Omental fat pad (tissue), 4 donors: ENCODE measurements around the gene NTM. TPM values are rescaled to one million over a fixed set of nuclear protein-coding genes. Genes with fewer than 3 reads are reported as not detected.

Experiments used
- ATAC-seq: fragments of 150-250 bp; one replicate; pipeline ENCODE4 v1.9.1; 2016; ENCODE audit warnings: mild to moderate bottlenecking, moderate library complexity; ENCODE audit not compliant: low FRiP score
- DNase-seq: peaks from one replicate; pipeline ENCODE4 v3.0.0-alpha.2; 2019; ENCODE audit warnings: low spot score
- CTCF ChIP-seq, 3 donors: fragments of 450-650 bp; IDR thresholded peaks; one replicate each; pipeline ENCODE4 v1.5.1; 2016 to 2017; ENCODE audit warnings: antibody characterized with exemption in 3 of 3, mild to moderate bottlenecking in 3 of 3, moderate library complexity in 2 of 3
- total RNA-seq, 4 donors: library from RNA; depleted of rRNA; stranded (reverse); fragments of >200 nt; gene quantifications; one replicate each; pipeline ENCODE4 v1.1.0, GENCODE V29; 2016

Gene NTM
- total RNA-seq, 4 donors from 2014 or later: 0.56 to 5.5 (median 2.4) TPM

- no peak for ATAC-seq
- no peak for DNase-seq
Observed at GRCh38 chr11:132158091-132158490, 787.7 kb downstream of the NTM start.

GRCh38 chr11:132158696-132159095 lies 788.3 kb downstream of the NTM start:
- no peak for ATAC-seq
- DNase-seq: no peak
- no peak for TF ChIP-seq CTCF (IDR thresholded peaks at IDR 0.05)

More at GRCh38 chr11:132158091-132158490, 787.7 kb downstream of the NTM start:
- no peak for TF ChIP-seq CTCF (IDR thresholded peaks at IDR 0.05)

GRCh38 chr11:132161403-132162078 lies 791.1 kb downstream of the NTM start:
- ATAC-seq: no peak
- no peak for DNase-seq
- TF ChIP-seq CTCF (IDR thresholded peaks at IDR 0.05): no peak

- TF ChIP-seq CTCF (IDR thresholded peaks at IDR 0.05): no peak
- ATAC-seq: no peak
- no peak for DNase-seq
Observed at GRCh38 chr11:132168344-132168981, 798.0 kb downstream of the NTM start.

GRCh38 chr11:132171031-132171430 lies 800.6 kb downstream of the NTM start:
- DNase-seq: no peak
- no peak for TF ChIP-seq CTCF (IDR thresholded peaks at IDR 0.05)

GRCh38 chr11:132174362-132175255 lies 804.2 kb downstream of the NTM start:
- TF ChIP-seq CTCF (IDR thresholded peaks at IDR 0.05): no peak
- ATAC-seq: no peak
- no peak for DNase-seq

More at GRCh38 chr11:132171031-132171430, 800.6 kb downstream of the NTM start:
- ATAC-seq: no peak
